ENCODE data around the gene SV2B.
A peak's percentile ranks its signal among the peaks of the same experiment; 100 is the strongest.

The SV2B gene

DNA sequence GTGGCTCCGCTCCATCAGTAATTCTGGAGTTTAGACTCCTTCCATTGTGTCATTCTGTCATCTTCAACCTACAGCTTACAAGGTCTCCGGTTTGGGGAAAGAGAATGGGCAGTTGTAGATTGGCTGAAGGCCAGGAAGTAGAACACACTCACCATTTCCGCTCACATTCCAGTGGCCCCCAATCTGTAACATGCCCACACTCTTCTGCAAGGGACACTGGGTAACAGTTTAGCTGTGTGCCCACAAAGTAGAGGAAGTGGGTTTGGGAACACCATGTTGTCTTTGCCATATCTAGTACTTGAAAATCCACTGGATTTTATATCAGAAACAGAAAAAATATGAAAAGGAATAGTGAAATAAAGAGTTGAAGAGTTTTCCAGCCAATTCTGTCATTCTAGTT is 153.5 kb downstream of the SV2B start:
- Histone ChIP-seq H3K27me3 (peaks cover 46% of the 10 kb centered on the region), H3K4me3 (ENCODE audit: low read depth, low read length) (no peak overlapping the region), H3K9me3 (no peaks in the 10 kb centered on the region), H3K36me3 (no peaks in the 10 kb centered on the region), H3K4me1 (no peaks in the 10 kb centered on the region)
- TF ChIP-seq, protein P1, sequence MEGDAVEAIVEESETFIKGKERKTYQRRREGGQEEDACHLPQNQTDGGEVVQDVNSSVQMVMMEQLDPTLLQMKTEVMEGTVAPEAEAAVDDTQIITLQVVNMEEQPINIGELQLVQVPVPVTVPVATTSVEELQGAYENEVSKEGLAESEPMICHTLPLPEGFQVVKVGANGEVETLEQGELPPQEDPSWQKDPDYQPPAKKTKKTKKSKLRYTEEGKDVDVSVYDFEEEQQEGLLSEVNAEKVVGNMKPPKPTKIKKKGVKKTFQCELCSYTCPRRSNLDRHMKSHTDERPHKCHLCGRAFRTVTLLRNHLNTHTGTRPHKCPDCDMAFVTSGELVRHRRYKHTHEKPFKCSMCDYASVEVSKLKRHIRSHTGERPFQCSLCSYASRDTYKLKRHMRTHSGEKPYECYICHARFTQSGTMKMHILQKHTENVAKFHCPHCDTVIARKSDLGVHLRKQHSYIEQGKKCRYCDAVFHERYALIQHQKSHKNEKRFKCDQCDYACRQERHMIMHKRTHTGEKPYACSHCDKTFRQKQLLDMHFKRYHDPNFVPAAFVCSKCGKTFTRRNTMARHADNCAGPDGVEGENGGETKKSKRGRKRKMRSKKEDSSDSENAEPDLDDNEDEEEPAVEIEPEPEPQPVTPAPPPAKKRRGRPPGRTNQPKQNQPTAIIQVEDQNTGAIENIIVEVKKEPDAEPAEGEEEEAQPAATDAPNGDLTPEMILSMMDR (IDR thresholded peaks at IDR 0.05; ENCODE audit: low read depth, low read length), result no peak
- DNase-seq, result no peak

DNA sequence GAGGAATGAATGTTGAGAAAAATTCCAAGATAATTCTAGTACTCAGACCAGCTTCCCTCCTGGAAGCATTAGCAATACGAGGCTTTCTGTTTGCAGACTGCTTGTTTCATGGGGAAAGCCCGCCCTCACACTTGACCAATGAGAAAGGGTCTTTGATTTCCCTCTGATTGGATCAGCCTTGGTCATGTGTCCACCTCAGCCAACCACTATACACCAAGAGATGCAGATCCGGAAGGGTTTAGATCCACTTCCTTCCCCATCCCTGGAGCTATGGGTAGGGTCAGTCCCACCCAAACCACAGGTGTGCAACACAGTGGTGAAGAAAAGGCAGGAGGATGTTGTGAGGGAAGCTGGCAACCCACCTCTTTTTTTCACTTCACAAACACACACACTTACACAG is 154.7 kb downstream of the SV2B start:
- H3K27me3 ChIP-seq, result peaks cover 41% of the 10 kb centered on the region
- peak; percentile 23 for DNase-seq
- H3K9me3 ChIP-seq, result no peaks in the 10 kb centered on the region
- no peaks in the 10 kb centered on the region for H3K4me1 ChIP-seq
- H3K36me3 ChIP-seq, result no peaks in the 10 kb centered on the region
- H3K4me3 ChIP-seq (ENCODE audit: low read depth, low read length), result no peak overlapping the region
- TF ChIP-seq, protein P1 (IDR thresholded peaks at IDR 0.05; ENCODE audit: low read depth, low read length), result no peak

DNA sequence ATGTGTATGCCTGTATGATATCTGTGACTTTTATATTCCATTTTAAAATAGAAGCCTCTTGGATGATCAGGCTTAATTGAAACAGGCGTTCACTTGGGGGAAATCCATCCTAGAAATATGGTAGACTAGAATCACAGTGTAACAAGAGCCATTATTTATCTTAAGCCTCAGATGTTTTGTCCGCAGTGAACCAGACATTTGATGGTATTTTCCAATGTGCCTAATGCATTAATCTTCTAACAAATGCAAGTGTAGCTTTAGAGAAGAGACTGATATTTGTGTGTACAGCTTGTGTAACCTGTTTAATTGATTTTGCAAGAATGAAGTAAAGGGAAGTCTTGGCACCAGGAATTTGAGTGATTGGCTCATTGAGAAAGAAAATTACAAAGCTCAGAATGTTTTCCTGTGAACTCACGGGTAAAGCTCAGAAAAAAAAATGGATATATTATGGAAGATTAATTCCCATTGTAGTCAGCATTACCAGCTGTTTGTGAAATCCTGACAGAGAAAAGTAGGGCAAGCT is 155.7 kb downstream of the SV2B start:
- Histone ChIP-seq H3K4me3 (ENCODE audit: low read depth, low read length) (no peak overlapping the region), H3K27me3 (peaks cover 35% of the 10 kb centered on the region), H3K4me1 (no peaks in the 10 kb centered on the region), H3K9me3 (no peaks in the 10 kb centered on the region), H3K36me3 (no peaks in the 10 kb centered on the region)
- DNase-seq, result no peak
- TF ChIP-seq, protein P1 (IDR thresholded peaks at IDR 0.05; ENCODE audit: low read depth, low read length), result no peak

DNA sequence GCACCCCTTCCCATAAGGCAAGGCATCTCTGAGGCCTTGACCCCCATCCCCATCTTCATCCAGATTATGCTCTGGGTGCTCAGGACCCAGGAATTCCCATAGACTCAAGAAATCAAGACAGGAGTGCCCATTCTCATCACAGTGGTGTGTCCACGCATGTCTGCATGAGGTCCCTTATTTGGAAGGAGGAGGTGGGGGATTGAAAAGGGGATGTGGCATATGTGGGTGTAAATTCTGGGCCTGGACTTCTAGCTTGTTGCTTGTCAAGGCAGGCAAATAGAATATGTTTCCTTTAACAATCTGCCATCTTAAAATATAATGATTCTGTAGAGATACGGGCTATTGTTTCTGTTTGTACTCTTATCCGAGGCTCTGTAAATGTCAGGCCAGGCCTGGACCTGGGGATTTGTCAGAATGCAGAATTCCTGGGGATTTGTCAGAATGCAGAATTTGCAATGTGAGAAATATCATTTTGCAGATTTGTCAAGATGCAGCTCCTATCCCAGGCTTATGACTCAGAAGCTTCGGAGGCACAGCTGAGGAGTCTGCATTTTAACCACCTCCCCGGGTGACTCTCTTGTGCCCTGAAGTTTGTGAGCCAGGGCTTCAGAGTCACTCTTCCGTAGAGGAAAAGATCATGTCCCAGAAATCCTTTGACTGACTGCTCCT is 157.8 kb downstream of the SV2B start:
- H3K9me3 ChIP-seq, result no peaks in the 10 kb centered on the region
- peaks cover 32% of the 10 kb centered on the region for H3K27me3 ChIP-seq
- H3K4me1 ChIP-seq, result no peaks in the 10 kb centered on the region
- TF ChIP-seq, protein P1 (IDR thresholded peaks at IDR 0.05; ENCODE audit: low read depth, low read length), result no peak
- no peak overlapping the region for H3K4me3 ChIP-seq (ENCODE audit: low read depth, low read length)
- no peaks in the 10 kb centered on the region for H3K36me3 ChIP-seq
- DNase-seq, result no peak

DNA sequence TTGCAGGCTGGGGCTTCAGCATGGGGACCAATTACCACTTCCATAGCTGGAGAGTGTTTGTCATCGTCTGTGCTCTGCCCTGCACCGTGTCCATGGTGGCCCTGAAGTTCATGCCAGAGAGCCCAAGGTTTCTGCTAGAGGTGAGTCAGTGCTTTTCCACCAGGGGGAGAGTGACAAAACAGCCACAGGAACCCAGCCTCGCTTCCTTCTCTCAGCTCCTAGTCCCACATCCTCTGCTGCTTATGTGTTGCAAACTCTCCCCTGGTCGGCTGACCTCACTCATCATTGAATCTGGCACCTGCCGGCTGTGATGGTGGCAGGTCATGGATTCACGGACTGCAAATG is 158.3 kb downstream of the SV2B start:
- H3K4me3 ChIP-seq (ENCODE audit: low read depth, low read length), result no peak overlapping the region
- H3K36me3 ChIP-seq, result no peaks in the 10 kb centered on the region
- no peaks in the 10 kb centered on the region for H3K4me1 ChIP-seq
- peaks cover 32% of the 10 kb centered on the region for H3K27me3 ChIP-seq
- DNase-seq, result no peak
- no peaks in the 10 kb centered on the region for H3K9me3 ChIP-seq
- TF ChIP-seq, protein P1 (IDR thresholded peaks at IDR 0.05; ENCODE audit: low read depth, low read length), result peak; percentile 25

DNA sequence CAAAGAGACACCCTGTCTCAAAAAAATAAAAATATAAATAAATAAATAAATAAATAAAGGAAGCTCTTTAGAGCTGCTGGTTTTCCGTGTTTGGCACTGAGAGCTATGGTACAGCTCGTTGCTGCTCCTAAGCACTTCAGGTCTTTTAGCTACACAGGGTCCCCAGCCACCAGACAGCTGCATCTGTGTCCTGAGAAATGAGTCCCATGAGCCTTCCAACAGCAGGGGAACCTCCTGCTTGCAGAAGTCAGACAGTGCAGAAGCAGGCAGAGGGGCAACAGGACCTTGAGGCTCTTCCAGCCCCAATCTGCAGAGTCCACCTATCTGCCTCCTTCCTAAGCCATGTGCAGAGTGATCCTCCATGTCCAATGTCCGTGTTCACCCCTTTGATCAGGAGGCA is 159.0 kb downstream of the SV2B start:
- DNase-seq, result no peak
- H3K36me3 ChIP-seq, result no peaks in the 10 kb centered on the region
- peaks cover 37% of the 10 kb centered on the region for H3K27me3 ChIP-seq
- no peak overlapping the region for H3K4me3 ChIP-seq (ENCODE audit: low read depth, low read length)
- H3K9me3 ChIP-seq, result no peaks in the 10 kb centered on the region
- no peaks in the 10 kb centered on the region for H3K4me1 ChIP-seq
- TF ChIP-seq, protein P1 (IDR thresholded peaks at IDR 0.05; ENCODE audit: low read depth, low read length), result no peak

Measured in BE2C (cell line).